NCI-H2107 (cell line): ENCODE measurements around the gene CTIF.
"Not testable (repeated sequence)": the region's sequence is repeated elsewhere in the genome, so short reads cannot be mapped to it uniquely, and the experiment has no call there.

Experiments
- DNase-seq: peaks from one replicate; lab custom pipeline; 2025; lab: John Stamatoyannopoulos, UW

Gene CTIF

GRCh38 chr18:48643262-48643661, 104.4 kb downstream of the CTIF start:
- DNase-seq = no peak

DNA sequence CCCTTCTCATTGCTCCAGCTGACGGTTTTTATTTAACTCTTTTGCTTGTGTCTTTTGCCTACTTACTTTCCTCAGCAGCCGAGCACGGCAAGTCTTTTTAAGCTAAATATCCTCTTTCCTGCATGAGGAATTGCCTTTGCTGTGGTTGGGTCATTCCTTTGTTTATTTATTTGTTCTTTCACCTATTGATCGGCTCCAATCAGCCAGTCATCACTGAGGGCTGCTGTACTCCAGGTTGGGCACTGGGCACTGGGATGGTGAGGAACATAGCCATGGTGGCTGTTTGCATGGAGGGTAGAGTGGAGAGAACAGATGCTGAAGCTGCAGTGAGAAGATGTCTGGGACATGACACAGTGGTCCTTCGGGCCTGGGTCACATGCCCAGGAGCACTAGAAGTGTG, 105.2 kb downstream of the CTIF start:
- DNase-seq = no peak

DNA sequence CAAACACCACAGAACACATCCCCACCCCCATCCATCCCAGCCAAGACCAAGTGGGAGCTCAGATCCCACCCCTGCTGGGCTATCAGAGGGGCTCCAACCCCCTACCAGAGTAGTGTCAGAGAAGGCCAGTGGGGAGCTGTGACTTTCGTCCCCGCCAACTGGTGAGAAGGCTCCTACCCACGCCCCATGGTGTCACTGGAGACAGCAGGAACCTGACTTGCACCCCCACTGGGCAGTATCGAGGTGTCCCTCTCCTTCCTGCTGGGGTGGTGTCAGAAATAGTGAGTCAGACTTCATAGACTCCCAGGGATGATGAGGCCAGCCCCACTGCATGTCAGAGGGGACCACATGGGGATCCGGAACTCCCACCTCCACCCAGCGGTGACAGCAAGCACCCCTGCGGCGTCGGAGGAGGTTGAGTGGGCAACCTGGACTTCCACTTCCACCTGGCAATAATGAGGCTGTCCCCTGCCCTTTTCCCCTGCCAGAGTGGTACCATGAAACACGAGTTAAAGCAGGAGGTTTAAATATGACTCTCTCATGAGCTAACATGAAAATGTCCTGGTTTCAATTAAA, 106.7 kb downstream of the CTIF start:
- no peak for DNase-seq

DNA sequence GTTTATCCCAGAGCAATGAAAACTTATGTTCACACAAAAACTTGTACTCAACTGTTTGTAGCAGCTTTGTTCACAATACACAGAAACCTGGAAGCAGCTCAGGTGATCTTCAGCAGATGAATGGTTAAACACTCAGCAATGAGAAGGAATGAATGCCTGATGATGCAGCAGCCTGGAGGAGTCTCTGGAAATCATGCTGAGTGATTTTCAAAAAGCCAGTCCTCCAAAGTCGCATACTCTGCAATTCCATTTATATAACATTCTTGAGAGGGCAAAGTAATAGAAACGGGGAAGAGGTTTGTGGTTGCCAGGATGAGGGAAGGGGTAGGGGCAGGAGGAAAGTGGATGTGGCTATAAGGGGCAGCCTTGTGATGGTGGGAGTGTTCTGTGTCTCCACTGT, 108.1 kb downstream of the CTIF start:
- DNase-seq = no peak

DNA sequence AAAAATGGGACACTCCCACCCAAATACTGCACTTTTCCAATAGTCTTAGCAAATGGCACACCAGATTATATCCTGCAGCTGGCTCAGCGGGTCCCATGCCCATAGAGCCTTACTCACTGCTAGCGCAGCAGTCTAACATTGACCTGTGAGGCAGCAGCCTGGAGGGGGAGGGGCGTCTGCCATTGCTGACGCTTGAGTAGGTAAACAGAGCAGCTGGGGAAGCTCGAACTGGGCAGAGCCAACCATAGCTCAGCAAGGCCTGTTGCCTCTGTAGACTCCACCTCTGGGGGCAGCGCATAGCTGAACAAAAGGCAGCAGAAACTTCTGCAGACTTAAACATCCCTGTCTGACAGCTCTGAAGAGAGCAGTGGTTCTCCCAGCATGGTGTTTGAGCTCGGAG, 110.4 kb downstream of the CTIF start:
- DNase-seq = no peak

DNA sequence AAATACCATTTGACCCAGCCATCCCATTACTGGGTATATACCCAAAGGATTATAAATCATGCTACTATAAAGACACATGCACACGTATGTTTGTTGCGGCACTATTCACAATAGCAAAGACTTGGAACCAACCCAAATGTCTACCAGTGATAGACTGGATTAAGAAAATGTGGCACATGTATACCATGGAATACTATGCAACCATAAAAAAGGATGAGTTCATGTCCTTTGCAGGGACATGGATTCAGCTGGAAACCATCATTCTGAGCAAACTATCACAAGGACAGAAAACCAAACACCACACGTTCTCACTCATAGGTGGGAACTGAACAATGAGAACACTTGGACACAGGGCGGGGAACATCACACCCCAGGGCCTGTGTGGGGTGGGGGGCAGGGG, 115.8 kb downstream of the CTIF start:
- not testable (repeated sequence) for DNase-seq

DNA sequence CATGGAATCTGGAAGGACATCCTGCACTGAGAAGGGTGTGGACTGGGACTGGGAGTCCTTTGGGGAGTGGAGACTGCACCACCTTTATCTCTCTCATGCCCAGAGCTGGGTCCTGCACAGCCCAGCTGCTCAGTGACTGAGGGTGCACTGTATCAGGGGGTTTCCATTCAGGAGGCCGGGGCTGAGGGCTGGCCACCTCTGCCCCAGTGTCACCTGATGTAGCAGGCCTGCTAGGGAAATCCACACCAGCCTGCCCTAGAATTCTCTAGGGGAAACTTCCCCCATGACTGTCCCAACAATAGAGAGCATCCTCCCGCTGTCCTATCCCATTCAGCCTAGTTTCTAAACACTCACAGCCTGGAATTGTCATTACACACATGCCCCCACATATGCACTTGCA, 116.7 kb downstream of the CTIF start:
- DNase-seq = no peak

GRCh38 chr18:48656176-48656575, 117.3 kb downstream of the CTIF start:
- DNase-seq = no peak

- no peak for DNase-seq
Observed at GRCh38 chr18:48656582-48656981, 117.8 kb downstream of the CTIF start.

DNA sequence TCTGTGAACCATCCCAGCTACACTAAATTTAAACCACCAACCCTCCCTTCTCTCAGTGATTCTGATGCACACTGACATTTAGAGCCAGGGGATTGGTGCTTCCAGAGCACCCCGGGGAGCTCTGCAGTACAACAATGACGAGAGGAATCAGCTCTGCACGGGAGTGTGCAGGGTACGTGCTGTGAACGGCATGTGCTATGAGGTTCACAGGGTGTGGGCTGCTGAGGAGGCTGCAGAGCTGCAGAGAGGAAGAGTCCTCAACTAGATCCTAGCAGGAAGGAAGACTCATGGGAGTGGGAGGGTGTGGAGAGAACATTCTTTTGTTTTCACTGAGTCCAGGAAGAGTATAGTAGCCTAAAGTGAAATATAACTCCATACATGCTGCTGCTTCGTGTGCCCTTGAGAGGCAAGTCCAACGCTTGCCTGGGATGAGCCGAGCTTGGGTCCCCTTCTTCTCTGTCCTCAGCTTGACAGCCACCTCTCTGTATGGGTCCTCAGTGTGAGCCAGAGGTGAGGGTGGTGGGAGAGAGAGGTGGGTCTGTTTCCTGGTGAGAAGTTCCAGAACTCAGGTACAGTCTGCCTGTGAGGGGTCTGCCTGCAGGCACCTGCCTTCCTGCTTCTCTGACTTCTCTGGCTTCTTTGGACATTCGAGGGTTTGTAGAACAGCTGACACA, 118.8 kb downstream of the CTIF start:
- no peak for DNase-seq

- no peak for DNase-seq
Observed at GRCh38 chr18:48658721-48659120, 119.9 kb downstream of the CTIF start.

DNA sequence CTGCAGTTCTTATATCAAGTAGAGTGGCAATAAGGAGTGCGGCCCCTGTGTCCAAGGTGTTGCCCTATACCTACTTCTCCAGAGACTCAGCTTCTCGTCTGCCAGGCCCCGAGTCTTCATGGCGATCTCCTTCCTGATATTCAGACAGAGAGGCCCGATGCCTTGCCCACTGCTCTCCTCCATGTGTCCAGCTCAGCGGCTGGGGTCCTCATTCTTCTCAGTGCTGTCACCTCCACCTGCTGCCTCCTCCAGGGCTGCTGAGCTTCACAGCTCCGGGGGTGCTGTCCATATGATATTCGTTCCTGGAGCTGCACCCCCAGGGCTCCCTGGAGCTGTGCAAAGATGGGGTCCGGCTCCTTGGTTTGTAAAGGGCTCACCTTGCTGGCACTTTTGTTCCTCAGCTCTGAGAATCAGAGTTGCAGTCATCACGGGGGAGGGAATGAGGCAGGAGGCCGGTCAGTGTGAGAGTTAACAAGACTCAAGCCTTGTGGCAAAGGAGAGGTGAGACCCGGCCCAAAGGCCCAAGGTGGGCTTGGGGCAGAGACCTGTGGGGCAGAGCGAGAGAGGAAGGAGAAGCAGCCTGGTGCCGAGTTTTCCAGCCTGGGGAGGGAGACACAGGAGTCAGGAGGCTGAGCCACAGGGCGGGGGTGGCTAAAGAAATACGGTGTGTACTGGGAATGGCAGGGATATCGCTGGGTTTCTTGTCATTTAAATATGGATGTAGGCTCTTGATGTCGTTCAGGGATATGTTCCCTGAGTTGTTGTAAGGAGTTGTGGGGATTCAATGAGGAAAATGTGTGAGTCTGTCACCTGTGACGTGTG, 120.6 kb downstream of the CTIF start:
- no peak for DNase-seq

- DNase-seq = no peak
Observed at GRCh38 chr18:48660346-48661228, 121.8 kb downstream of the CTIF start.

DNA sequence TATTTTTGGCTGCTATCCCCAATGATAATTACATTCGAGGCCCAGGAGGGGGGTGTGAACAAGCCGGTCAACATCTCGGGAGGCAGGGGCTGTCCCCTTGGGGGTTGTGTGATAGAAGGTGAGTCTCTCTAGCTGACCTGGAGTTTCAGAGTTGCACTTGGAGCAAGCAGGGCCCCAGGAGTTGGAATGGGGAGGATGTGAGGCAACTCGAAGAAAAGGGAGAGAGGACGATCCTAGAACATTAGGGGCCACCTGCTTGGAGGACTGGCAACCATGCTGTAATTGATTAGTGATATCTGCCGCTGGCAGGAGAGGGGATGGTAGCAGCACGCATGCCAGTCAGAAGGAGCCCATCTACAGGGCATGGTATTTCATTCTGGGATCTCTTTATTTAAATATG, 122.6 kb downstream of the CTIF start:
- DNase-seq = no peak

- DNase-seq = peak; percentile 60
Observed at GRCh38 chr18:48662011-48662661, 123.3 kb downstream of the CTIF start.

DNA sequence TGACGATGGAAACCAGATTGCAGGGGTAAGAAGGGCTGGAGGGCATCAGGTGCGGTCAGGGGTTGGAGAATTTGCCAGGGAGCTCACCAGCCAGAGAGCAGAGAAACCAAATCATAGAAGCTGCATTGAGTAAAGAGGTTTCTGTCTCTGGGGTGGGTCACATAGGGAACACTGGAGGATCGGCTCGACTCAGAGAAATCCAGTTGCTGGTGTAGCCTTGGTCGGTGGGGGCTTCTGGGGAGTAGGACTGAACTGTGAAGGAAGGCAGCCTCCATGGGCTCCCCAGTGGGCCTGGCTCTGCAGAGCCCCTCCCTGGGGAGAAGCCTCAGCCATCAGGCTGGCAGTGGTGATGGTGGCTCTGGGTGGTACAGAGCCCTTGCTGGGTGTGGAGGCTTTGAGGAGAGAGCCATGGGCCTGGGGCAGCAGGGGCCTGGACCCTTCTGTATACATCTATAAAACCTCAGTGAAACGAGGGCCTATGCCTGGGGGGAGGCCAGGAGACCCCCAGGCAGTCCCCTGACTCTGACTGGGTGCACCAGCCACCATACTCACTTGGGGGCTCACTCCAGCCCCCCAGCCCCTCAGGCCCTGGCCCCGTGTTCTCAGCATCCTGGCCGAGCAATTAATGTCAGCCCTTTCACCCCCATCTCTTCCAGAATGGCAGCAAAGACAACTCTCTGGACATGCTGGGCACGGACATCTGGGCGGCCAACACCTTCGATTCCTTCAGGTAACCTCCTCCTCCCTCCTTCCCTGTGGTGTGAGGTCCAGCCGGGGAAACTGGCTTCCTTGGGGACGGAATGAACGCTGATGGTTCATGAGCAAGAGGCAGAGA, 124.5 kb downstream of the CTIF start:
- DNase-seq = no peak

GRCh38 chr18:48663931-48664847, 125.4 kb downstream of the CTIF start:
- peak; percentile 30 for DNase-seq

- no peak for DNase-seq
Observed at GRCh38 chr18:48665654-48666053, 126.8 kb downstream of the CTIF start.

- DNase-seq = no peak
Observed at GRCh38 chr18:48666613-48667012, 127.8 kb downstream of the CTIF start.
